A673 (cell line): Measurements from ENCODE around the gene CX3CL1.

Source experiments
- CTCF ChIP-seq: fragments of 300-800, 200-600 bp; sonication (generic); conservative IDR thresholded peaks from 2 replicates; pipeline ENCODE4 v1.5.1; 2017; ENCODE audit warnings: low read depth, mild to moderate bottlenecking, antibody characterized with exemption, low read length, moderate library complexity, mixed read lengths
- EZH2 ChIP-seq: fragments of 200-600 bp; sonication (generic); IDR thresholded peaks from 2 replicates; pipeline ENCODE4 v1.6.1; 2017; ENCODE audit warnings: borderline replicate concordance, low read depth, mild to moderate bottlenecking, mixed read lengths, antibody characterized with exemption, low read length; ENCODE audit not compliant: poor library complexity, severe bottlenecking

GRCh38 chr16:57331355-57331754, 40.9 kb upstream of the CX3CL1 start:
- TF ChIP-seq CTCF (no peak), EZH2 (no peak)
